ENCODE data around the gene SPATS2. TPM values are rescaled to one million over a fixed set of nuclear protein-coding genes. Genes with fewer than 3 reads are reported as not detected.
"Not testable (repeated sequence)": the region's sequence is repeated elsewhere in the genome, so short reads cannot be mapped to it uniquely, and the experiment has no call there.

SPATS2 gene
- total RNA-seq, 2 experiments from 2014 or later: 22.7 to 36.4 TPM

GRCh38 chr12:49503674-49504180 lies 136.5 kb downstream of the SPATS2 start:
- TF ChIP-seq EZH2phosphoT487 (IDR thresholded peaks at IDR 0.05; ENCODE audit: borderline replicate concordance, low read depth, low read length) (no peak), CTCF (conservative IDR thresholded peaks at IDR 0.05; ENCODE audit: low read length) (no peak)
- Histone ChIP-seq H3K27ac (ENCODE audit: low read depth, low read length, poor library complexity, severe bottlenecking) (no peak overlapping the region), H4K20me1 (ENCODE audit: insufficient read depth, low read length) (no peaks in the 10 kb centered on the region), H3K4me3 (ENCODE audit: low read depth, low read length, poor library complexity, severe bottlenecking) (no peak overlapping the region), H2AFZ (ENCODE audit: low read length) (no peak overlapping the region), H3K79me2 (ENCODE audit: insufficient read depth, low read depth, low read length) (no peaks in the 10 kb centered on the region), H3K9me2 (ENCODE audit: insufficient read depth, low read length) (no peaks in the 10 kb centered on the region), H3K4me2 (ENCODE audit: low read length) (no peak overlapping the region), H3K9me3 (ENCODE audit: low read length) (no peaks in the 10 kb centered on the region), H3K4me1 (ENCODE audit: insufficient read depth, low read length, poor library complexity, severe bottlenecking) (peaks cover 12% of the 10 kb centered on the region), H3K36me3 (ENCODE audit: insufficient read depth, low read length) (peaks cover 63% of the 10 kb centered on the region)
- TSS peak; percentile 18 for BruUV-seq (replicated peaks)
- POLR2A ChIA-PET: interaction anchor here (0.7 to 1.3 kb wide), 5 partner anchors 8 to 137 kb away, joined by 3 to 5 read pairs (median 3); no protein-coding TSS in a partner anchor
- DNase-seq (ENCODE audit: low spot score): no peak
- CTCF ChIA-PET (ENCODE audit: unreplicated experiment): interaction anchor here (0.8 to 1.2 kb wide), 2 partner anchors 146 to 215 kb away, joined by 3 to 4 read pairs; no protein-coding TSS in a partner anchor
- intact Hi-C loops (cut with micrococcal nuclease; ENCODE audit: unreplicated experiment): no loop called here

- DNase-seq (ENCODE audit: low spot score): no peak
- intact Hi-C loops (cut with micrococcal nuclease; ENCODE audit: unreplicated experiment): no loop called here
- Histone ChIP-seq H3K9me2 (ENCODE audit: insufficient read depth, low read length) (no peaks in the 10 kb centered on the region), H3K9me3 (ENCODE audit: low read length) (no peaks in the 10 kb centered on the region), H3K79me2 (ENCODE audit: insufficient read depth, low read depth, low read length) (no peaks in the 10 kb centered on the region), H3K4me1 (ENCODE audit: insufficient read depth, low read length, poor library complexity, severe bottlenecking) (peaks cover 12% of the 10 kb centered on the region), H3K4me2 (ENCODE audit: low read length) (no peak overlapping the region), H3K36me3 (ENCODE audit: insufficient read depth, low read length) (peaks cover 44% of the 10 kb centered on the region), H3K4me3 (ENCODE audit: low read depth, low read length, poor library complexity, severe bottlenecking) (no peak overlapping the region), H4K20me1 (ENCODE audit: insufficient read depth, low read length) (no peaks in the 10 kb centered on the region), H2AFZ (ENCODE audit: low read length) (no peak overlapping the region), H3K27ac (ENCODE audit: low read depth, low read length, poor library complexity, severe bottlenecking) (no peak overlapping the region)
- BruUV-seq (replicated peaks): no TSS peak
- ChIA-PET POLR2A (interaction anchor here (0.7 kb wide), 1 partner anchor 24 kb away, joined by 3 read pairs; no protein-coding TSS in a partner anchor), CTCF (ENCODE audit: unreplicated experiment) (no interaction called here)
- TF ChIP-seq CTCF (conservative IDR thresholded peaks at IDR 0.05; ENCODE audit: low read length) (no peak), EZH2phosphoT487 (IDR thresholded peaks at IDR 0.05; ENCODE audit: borderline replicate concordance, low read depth, low read length) (no peak)
Observed at GRCh38 chr12:49505672-49506071, 138.4 kb downstream of the SPATS2 start.

- no TSS peak for BruUV-seq (replicated peaks)
- no peak for DNase-seq (ENCODE audit: low spot score)
- Histone ChIP-seq H3K27ac (ENCODE audit: low read depth, low read length, poor library complexity, severe bottlenecking) (no peak overlapping the region), H2AFZ (ENCODE audit: low read length) (no peak overlapping the region), H4K20me1 (ENCODE audit: insufficient read depth, low read length) (no peaks in the 10 kb centered on the region), H3K79me2 (ENCODE audit: insufficient read depth, low read depth, low read length) (no peaks in the 10 kb centered on the region), H3K9me3 (ENCODE audit: low read length) (no peaks in the 10 kb centered on the region), H3K4me2 (ENCODE audit: low read length) (no peak overlapping the region), H3K4me1 (ENCODE audit: insufficient read depth, low read length, poor library complexity, severe bottlenecking) (peaks cover 2% of the 10 kb centered on the region), H3K9me2 (ENCODE audit: insufficient read depth, low read length) (no peaks in the 10 kb centered on the region), H3K36me3 (ENCODE audit: insufficient read depth, low read length) (peaks cover 35% of the 10 kb centered on the region), H3K4me3 (ENCODE audit: low read depth, low read length, poor library complexity, severe bottlenecking) (no peak overlapping the region)
- CTCF ChIA-PET (ENCODE audit: unreplicated experiment): interaction anchor here (0.6 kb wide), 1 partner anchor 1617 kb away, joined by 3 read pairs; no protein-coding TSS in a partner anchor
- intact Hi-C loops (cut with micrococcal nuclease; ENCODE audit: unreplicated experiment): no loop called here
- no peak for TF ChIP-seq EZH2phosphoT487 (IDR thresholded peaks at IDR 0.05; ENCODE audit: borderline replicate concordance, low read depth, low read length)
- no peak for TF ChIP-seq CTCF (conservative IDR thresholded peaks at IDR 0.05; ENCODE audit: low read length)
- POLR2A ChIA-PET: interaction anchor here (1.1 kb wide), 1 partner anchor 9 kb away, joined by 3 read pairs; no protein-coding TSS in a partner anchor
Observed at GRCh38 chr12:49507139-49507538, 139.9 kb downstream of the SPATS2 start.

GRCh38 chr12:49509681-49510080 lies 142.4 kb downstream of the SPATS2 start:
- H3K4me2 ChIP-seq (ENCODE audit: low read length); H3K27ac ChIP-seq (ENCODE audit: low read depth, low read length, poor library complexity, severe bottlenecking); BruUV-seq (replicated peaks); DNase-seq (ENCODE audit: low spot score); H4K20me1 ChIP-seq (ENCODE audit: insufficient read depth, low read length); H3K4me3 ChIP-seq (ENCODE audit: low read depth, low read length, poor library complexity, severe bottlenecking); H3K4me1 ChIP-seq (ENCODE audit: insufficient read depth, low read length, poor library complexity, severe bottlenecking); H2AFZ ChIP-seq (ENCODE audit: low read length); H3K79me2 ChIP-seq (ENCODE audit: insufficient read depth, low read depth, low read length); H3K9me2 ChIP-seq (ENCODE audit: insufficient read depth, low read length); H3K9me3 ChIP-seq (ENCODE audit: low read length); intact Hi-C loops (cut with micrococcal nuclease; ENCODE audit: unreplicated experiment): not testable (repeated sequence)
- ChIA-PET CTCF (ENCODE audit: unreplicated experiment) (interaction anchor here (0.6 kb wide), 1 partner anchor 110 kb away, joined by 4 read pairs; no protein-coding TSS in a partner anchor), POLR2A (interaction anchor here (0.7 to 3.8 kb wide), 5 partner anchors 110 to 1996 kb away, joined by 3 to 18 read pairs (median 6); no protein-coding TSS in a partner anchor)
- H3K36me3 ChIP-seq (ENCODE audit: insufficient read depth, low read length): peaks cover 19% of the 10 kb centered on the region
